Measurements from ENCODE around the gene SETBP1. TPM values are rescaled to one million over a fixed set of nuclear protein-coding genes. Genes with fewer than 3 reads are reported as not detected.

The SETBP1 gene
- total RNA-seq, 1 donor from 2014 or later: 72.8 TPM

- no peak for TF ChIP-seq CTCF (IDR thresholded peaks at IDR 0.05)
- DNase-seq (no peak), ATAC-seq (ENCODE audit: low read depth) (no peak)
- Mint-ChIP-seq H3K4me1 (peaks cover 70% of the 10 kb centered on the region), H3K27me3 (no peaks in the 10 kb centered on the region), H3K4me3 (no peak overlapping the region), H3K9me3 (no peaks in the 10 kb centered on the region), H3K36me3 (ENCODE audit: low read depth) (peaks cover 19% of the 10 kb centered on the region), H3K27ac (no peak overlapping the region)
- intact Hi-C loops (cut with micrococcal nuclease): no loop called here
- ChIA-PET POLR2A (interaction anchor here (0.7 kb wide), 1 partner anchor 15 kb away, joined by 4 read pairs; no protein-coding TSS in a partner anchor), CTCF (no interaction called here)
These were observed 112.5 kb downstream of the SETBP1 start for GRCh38 chr18:44793194-44793593.

GRCh38 chr18:44793685-44794084 is 113.0 kb downstream of the SETBP1 start:
- Mint-ChIP-seq H3K36me3 (ENCODE audit: low read depth) (peaks cover 19% of the 10 kb centered on the region), H3K9me3 (no peaks in the 10 kb centered on the region), H3K4me1 (peaks cover 71% of the 10 kb centered on the region), H3K4me3 (no peak overlapping the region), H3K27ac (no peak overlapping the region), H3K27me3 (no peaks in the 10 kb centered on the region)
- CTCF ChIA-PET: no interaction called here
- no peak for ATAC-seq (ENCODE audit: low read depth)
- no peak for TF ChIP-seq CTCF (IDR thresholded peaks at IDR 0.05)
- DNase-seq: no peak
- POLR2A ChIA-PET: no interaction called here
- intact Hi-C loops (cut with micrococcal nuclease): no loop called here

- peaks cover under 1% of the 10 kb centered on the region for H3K9me3 Mint-ChIP-seq
- intact Hi-C loops (cut with micrococcal nuclease): no loop called here
- POLR2A ChIA-PET: interaction anchor here (6.4 kb wide), 1 partner anchor 36 kb away, joined by 35 read pairs; no protein-coding TSS in a partner anchor
These were observed 114.6 kb downstream of the SETBP1 start for GRCh38 chr18:44795241-44795640.

GRCh38 chr18:44796429-44797428 is 116.0 kb downstream of the SETBP1 start:
- intact Hi-C loops (cut with micrococcal nuclease): no loop called here
- no peaks in the 10 kb centered on the region for H3K27me3 Mint-ChIP-seq
- peak overlapping the region; percentile 86 for H3K27ac Mint-ChIP-seq
- peaks cover 80% of the 10 kb centered on the region for H3K4me1 Mint-ChIP-seq
- ChIA-PET POLR2A (interaction anchor here (0.5 to 6.4 kb wide), 5 partner anchors 38 to 119 kb away, joined by 3 to 35 read pairs (median 6); no protein-coding TSS in a partner anchor), CTCF (interaction anchor here (1.3 kb wide), 1 partner anchor 416 kb away, joined by 3 read pairs; no protein-coding TSS in a partner anchor)
- TF ChIP-seq CTCF (IDR thresholded peaks at IDR 0.05): no peak
- H3K4me3 Mint-ChIP-seq: no peak overlapping the region
- no peak for DNase-seq
- peaks cover 27% of the 10 kb centered on the region for H3K36me3 Mint-ChIP-seq (ENCODE audit: low read depth)
- H3K9me3 Mint-ChIP-seq: peaks cover 6% of the 10 kb centered on the region
- no peak for ATAC-seq (ENCODE audit: low read depth)

More at GRCh38 chr18:44795241-44795640, 114.6 kb downstream of the SETBP1 start:
- ATAC-seq (ENCODE audit: low read depth) (no peak), DNase-seq (no peak)
- H3K4me3 Mint-ChIP-seq: no peak overlapping the region
- CTCF ChIA-PET: interaction anchor here (1.3 kb wide), 1 partner anchor 417 kb away, joined by 3 read pairs; no protein-coding TSS in a partner anchor
- H3K4me1 Mint-ChIP-seq: peaks cover 73% of the 10 kb centered on the region
- peak overlapping the region; percentile 51 for H3K27ac Mint-ChIP-seq
- no peaks in the 10 kb centered on the region for H3K27me3 Mint-ChIP-seq
- H3K36me3 Mint-ChIP-seq (ENCODE audit: low read depth): peaks cover 21% of the 10 kb centered on the region
- TF ChIP-seq CTCF (IDR thresholded peaks at IDR 0.05): no peak
